Osteoblast (primary cell): Measurements from ENCODE around the gene CNNM1. TPM values are rescaled to one million over a fixed set of nuclear protein-coding genes. Genes with fewer than 3 reads are reported as not detected.

Experiments
- DNase-seq: peaks from one replicate; pipeline ENCODE4 v3.0.0; 2011; ENCODE audit warnings: low spot score, mixed read lengths; ENCODE audit not compliant: insufficient read length; ENCODE audit errors: missing footprints
- H2AFZ ChIP-seq: 2 replicates; pipeline ENCODE4 v1.6.0; 2011; ENCODE audit warnings: mild to moderate bottlenecking, low read length
- H3K27ac ChIP-seq: 2 replicates; pipeline ENCODE4 v1.5.1; 2011; ENCODE audit warnings: mild to moderate bottlenecking, low read depth, low read length, moderate library complexity
- H3K27me3 ChIP-seq: 2 replicates; pipeline ENCODE4 v1.6.0; 2012; ENCODE audit warnings: mild to moderate bottlenecking, control low read depth, inconsistent platforms, low read length, moderate library complexity; ENCODE audit not compliant: insufficient read depth
- H3K36me3 ChIP-seq: 2 replicates; pipeline ENCODE4 v1.5.1; 2011; ENCODE audit warnings: mild to moderate bottlenecking, low read length, control low read depth, moderate library complexity; ENCODE audit not compliant: insufficient read depth
- H3K4me1 ChIP-seq: 2 replicates; pipeline ENCODE4 v1.5.1; 2011; ENCODE audit warnings: mild to moderate bottlenecking, low read length, control low read depth, moderate library complexity; ENCODE audit not compliant: insufficient read depth
- H3K4me2 ChIP-seq: 2 replicates; pipeline ENCODE4 v1.6.0; 2011; ENCODE audit warnings: mild to moderate bottlenecking, low read length; ENCODE audit not compliant: insufficient read depth
- H3K4me3 ChIP-seq: fragments of 200-600 bp; sonication (generic); 3 replicates; pipeline ENCODE4 v1.5.1; 2012; ENCODE audit warnings: mild to moderate bottlenecking, low read length, inconsistent platforms; ENCODE audit not compliant: insufficient read depth
- H3K79me2 ChIP-seq: 2 replicates; pipeline ENCODE4 v1.6.0; 2012; ENCODE audit warnings: mild to moderate bottlenecking, low read length, control low read depth, inconsistent platforms; ENCODE audit not compliant: insufficient read depth
- H3K9me3 ChIP-seq: 2 replicates; pipeline ENCODE4 v1.5.1; 2011; ENCODE audit warnings: low read depth, low read length, control low read depth
- H4K20me1 ChIP-seq: 2 replicates; pipeline ENCODE4 v1.6.0; 2012; ENCODE audit warnings: mild to moderate bottlenecking, low read length, control low read depth; ENCODE audit not compliant: insufficient read depth
- total RNA-seq: library from RNA; depleted of rRNA; stranded (reverse); fragments of >200 nt; gene quantifications from 2 replicates; pipeline ENCODE4 v1.2.3, GENCODE V29; 2012
- TF ChIP-seq, protein P1 (sequence below): IDR thresholded peaks from 2 replicates; pipeline ENCODE4 v1.5.1; 2011; ENCODE audit warnings: mild to moderate bottlenecking, low read depth, low read length, moderate library complexity; ENCODE audit errors: extremely low read depth

The CNNM1 gene
- total RNA-seq, 1 donor = 0.36 TPM

DNA sequence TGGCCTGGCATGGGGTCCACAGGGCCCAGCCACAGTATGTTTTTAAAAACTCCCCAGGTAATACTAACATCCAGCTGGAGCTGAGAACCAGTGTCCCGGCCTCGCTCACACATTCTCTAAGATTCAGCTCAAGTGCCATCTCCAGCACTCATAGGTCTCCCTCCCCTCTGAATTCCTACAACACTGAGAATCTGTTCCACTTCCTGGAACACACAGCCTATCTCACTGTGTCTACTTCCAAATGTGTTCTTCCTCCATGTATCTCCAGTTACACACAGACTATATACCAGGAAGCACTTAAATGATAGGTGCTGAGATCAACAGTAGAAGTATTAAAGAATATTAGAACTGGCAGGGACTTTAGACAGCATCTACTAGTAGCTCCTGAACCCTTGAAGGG, 90.5 kb downstream of the CNNM1 start:
- Histone ChIP-seq H3K4me2 (no peak overlapping the region), H3K4me1 (no peaks in the 10 kb centered on the region), H4K20me1 (no peaks in the 10 kb centered on the region), H3K9me3 (no peaks in the 10 kb centered on the region), H3K27me3 (no peaks in the 10 kb centered on the region), H2AFZ (no peak overlapping the region), H3K4me3 (no peak overlapping the region), H3K36me3 (no peaks in the 10 kb centered on the region), H3K27ac (no peak overlapping the region), H3K79me2 (peaks cover 7% of the 10 kb centered on the region)
- TF ChIP-seq, protein P1, sequence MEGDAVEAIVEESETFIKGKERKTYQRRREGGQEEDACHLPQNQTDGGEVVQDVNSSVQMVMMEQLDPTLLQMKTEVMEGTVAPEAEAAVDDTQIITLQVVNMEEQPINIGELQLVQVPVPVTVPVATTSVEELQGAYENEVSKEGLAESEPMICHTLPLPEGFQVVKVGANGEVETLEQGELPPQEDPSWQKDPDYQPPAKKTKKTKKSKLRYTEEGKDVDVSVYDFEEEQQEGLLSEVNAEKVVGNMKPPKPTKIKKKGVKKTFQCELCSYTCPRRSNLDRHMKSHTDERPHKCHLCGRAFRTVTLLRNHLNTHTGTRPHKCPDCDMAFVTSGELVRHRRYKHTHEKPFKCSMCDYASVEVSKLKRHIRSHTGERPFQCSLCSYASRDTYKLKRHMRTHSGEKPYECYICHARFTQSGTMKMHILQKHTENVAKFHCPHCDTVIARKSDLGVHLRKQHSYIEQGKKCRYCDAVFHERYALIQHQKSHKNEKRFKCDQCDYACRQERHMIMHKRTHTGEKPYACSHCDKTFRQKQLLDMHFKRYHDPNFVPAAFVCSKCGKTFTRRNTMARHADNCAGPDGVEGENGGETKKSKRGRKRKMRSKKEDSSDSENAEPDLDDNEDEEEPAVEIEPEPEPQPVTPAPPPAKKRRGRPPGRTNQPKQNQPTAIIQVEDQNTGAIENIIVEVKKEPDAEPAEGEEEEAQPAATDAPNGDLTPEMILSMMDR = no peak
- DNase-seq = no peak

DNA sequence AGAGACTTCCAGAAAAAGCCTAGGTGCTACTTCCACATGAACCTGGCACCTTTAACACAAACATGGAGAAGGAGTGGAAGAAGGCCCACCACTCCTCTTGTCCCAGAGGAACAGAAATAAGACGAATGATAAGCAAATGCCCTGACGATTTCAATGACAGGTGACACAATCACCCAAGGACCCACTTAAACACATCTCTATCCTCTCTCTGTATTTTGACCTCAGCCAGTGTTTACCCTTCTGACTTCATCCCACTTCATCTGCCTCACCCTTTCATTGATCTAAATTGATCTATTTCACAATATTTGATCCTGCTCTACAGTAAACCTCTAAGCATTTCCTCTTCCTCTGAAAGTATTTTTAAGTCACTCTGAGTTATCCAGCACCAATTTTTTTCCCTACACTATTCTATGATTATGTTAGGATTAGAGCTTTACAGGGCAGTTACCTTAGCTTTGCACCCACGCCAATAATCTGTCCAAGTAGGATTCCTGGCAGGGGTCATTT, 92.1 kb downstream of the CNNM1 start:
- no peak for DNase-seq
- H3K79me2 ChIP-seq = peaks cover 17% of the 10 kb centered on the region
- H3K4me1 ChIP-seq = no peaks in the 10 kb centered on the region
- TF ChIP-seq, protein P1 = no peak
- H3K36me3 ChIP-seq = peaks cover 12% of the 10 kb centered on the region
- H3K27ac ChIP-seq = no peak overlapping the region
- no peaks in the 10 kb centered on the region for H4K20me1 ChIP-seq
- H3K4me3 ChIP-seq = no peak overlapping the region
- no peak overlapping the region for H2AFZ ChIP-seq
- H3K4me2 ChIP-seq = no peak overlapping the region
- no peaks in the 10 kb centered on the region for H3K9me3 ChIP-seq
- H3K27me3 ChIP-seq = no peaks in the 10 kb centered on the region

DNA sequence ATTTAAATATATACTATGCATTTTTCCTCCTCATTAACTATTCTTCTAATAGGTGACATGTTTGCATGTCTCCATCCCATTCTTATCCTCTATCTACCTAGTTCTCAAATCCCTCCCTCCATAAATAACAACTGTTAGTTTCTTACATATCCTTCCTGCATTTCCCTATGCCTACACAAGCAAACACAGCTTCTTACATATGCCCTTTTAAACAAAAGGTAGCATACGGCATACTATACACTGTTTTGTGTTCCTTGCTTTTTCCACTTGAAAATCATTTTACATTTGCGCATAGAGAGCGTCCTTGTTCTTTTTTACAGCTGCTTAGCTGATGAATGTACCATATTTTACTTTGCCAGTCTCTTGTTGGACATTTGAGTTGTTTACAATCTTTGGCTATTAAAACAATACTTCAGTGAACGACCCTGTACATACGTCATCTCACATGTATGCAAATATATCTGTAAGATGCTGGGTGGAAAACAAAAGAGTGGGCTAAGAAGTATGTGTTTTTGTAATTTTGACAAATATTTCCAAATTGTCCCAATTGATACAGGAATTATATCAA, 93.5 kb downstream of the CNNM1 start:
- no peaks in the 10 kb centered on the region for H3K27me3 ChIP-seq
- H2AFZ ChIP-seq = no peak overlapping the region
- no peaks in the 10 kb centered on the region for H4K20me1 ChIP-seq
- DNase-seq = no peak
- H3K79me2 ChIP-seq = peaks cover 25% of the 10 kb centered on the region
- no peak overlapping the region for H3K4me3 ChIP-seq
- no peaks in the 10 kb centered on the region for H3K4me1 ChIP-seq
- no peak overlapping the region for H3K27ac ChIP-seq
- H3K4me2 ChIP-seq = no peak overlapping the region
- peaks cover 12% of the 10 kb centered on the region for H3K36me3 ChIP-seq
- TF ChIP-seq, protein P1 = no peak
- no peaks in the 10 kb centered on the region for H3K9me3 ChIP-seq

DNA sequence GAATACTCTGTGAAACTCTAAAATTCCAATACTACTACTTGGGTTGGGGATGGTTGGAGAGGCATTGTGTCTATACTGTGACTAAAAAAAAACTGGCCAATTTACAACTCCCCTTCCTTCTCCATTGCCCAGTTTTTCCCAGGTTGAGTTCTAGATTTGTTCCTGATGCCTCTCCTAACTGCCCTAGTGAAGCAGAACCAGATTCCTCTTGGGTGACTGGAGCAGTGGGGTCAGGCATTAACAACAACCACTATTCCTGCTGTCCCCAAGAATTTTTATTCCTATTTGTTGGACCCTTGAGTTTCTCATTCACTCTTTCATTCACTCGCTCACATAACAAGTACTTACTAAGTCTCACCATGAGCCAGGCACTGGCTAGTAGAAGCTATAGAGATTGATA, 95.5 kb downstream of the CNNM1 start:
- Histone ChIP-seq H3K4me2 (no peak overlapping the region), H2AFZ (no peak overlapping the region), H3K4me3 (no peak overlapping the region), H3K79me2 (peaks cover 44% of the 10 kb centered on the region), H4K20me1 (no peaks in the 10 kb centered on the region), H3K4me1 (peaks cover 4% of the 10 kb centered on the region), H3K9me3 (no peaks in the 10 kb centered on the region), H3K27me3 (no peaks in the 10 kb centered on the region), H3K36me3 (peaks cover 12% of the 10 kb centered on the region), H3K27ac (no peak overlapping the region)
- TF ChIP-seq, protein P1 = no peak
- DNase-seq = no peak
